Nephron progenitor cell (in vitro differentiated cells): ENCODE data around the gene CRACDL.

Experiments
- DNase-seq: peaks from one replicate; pipeline ENCODE4 v3.0.0; 2021
- H3K27ac Mint-ChIP-seq: 2 replicates; pipeline ENCODE4 v1.8.0; 2021; ENCODE audit warnings: mild to moderate bottlenecking, moderate library complexity, mixed read lengths
- H3K27me3 Mint-ChIP-seq: 2 replicates; pipeline ENCODE4 v1.8.0; 2021; ENCODE audit warnings: mild to moderate bottlenecking, low read depth, mixed read lengths; ENCODE audit not compliant: poor library complexity
- H3K36me3 Mint-ChIP-seq: 2 replicates; pipeline ENCODE4 v1.8.0; 2021; ENCODE audit warnings: low read depth, mixed read lengths
- H3K4me1 Mint-ChIP-seq: 2 replicates; pipeline ENCODE4 v1.8.0; 2021; ENCODE audit warnings: mixed read lengths
- H3K4me3 Mint-ChIP-seq: 2 replicates; pipeline ENCODE4 v1.8.0; 2021; ENCODE audit warnings: mild to moderate bottlenecking, moderate library complexity, mixed read lengths
- H3K9me3 Mint-ChIP-seq: 2 replicates; pipeline ENCODE4 v1.8.0; 2021; ENCODE audit warnings: mild to moderate bottlenecking, moderate library complexity, mixed read lengths
- TF ChIP-seq, protein P1 (sequence below): fragments of 200-600 bp; sonication (generic); IDR thresholded peaks from 2 replicates; pipeline ENCODE4 v1.5.0; 2021; ENCODE audit warnings: antibody characterized with exemption

The CRACDL gene

GRCh38 chr2:98896416-98896815, 39.6 kb downstream of the CRACDL start:
- Mint-ChIP-seq H3K27me3 (peaks cover 4% of the 10 kb centered on the region), H3K27ac (peak overlapping the region; percentile 5), H3K4me3 (no peak overlapping the region), H3K36me3 (no peaks in the 10 kb centered on the region), H3K4me1 (peaks cover 56% of the 10 kb centered on the region), H3K9me3 (no peaks in the 10 kb centered on the region)
- TF ChIP-seq, protein P1, sequence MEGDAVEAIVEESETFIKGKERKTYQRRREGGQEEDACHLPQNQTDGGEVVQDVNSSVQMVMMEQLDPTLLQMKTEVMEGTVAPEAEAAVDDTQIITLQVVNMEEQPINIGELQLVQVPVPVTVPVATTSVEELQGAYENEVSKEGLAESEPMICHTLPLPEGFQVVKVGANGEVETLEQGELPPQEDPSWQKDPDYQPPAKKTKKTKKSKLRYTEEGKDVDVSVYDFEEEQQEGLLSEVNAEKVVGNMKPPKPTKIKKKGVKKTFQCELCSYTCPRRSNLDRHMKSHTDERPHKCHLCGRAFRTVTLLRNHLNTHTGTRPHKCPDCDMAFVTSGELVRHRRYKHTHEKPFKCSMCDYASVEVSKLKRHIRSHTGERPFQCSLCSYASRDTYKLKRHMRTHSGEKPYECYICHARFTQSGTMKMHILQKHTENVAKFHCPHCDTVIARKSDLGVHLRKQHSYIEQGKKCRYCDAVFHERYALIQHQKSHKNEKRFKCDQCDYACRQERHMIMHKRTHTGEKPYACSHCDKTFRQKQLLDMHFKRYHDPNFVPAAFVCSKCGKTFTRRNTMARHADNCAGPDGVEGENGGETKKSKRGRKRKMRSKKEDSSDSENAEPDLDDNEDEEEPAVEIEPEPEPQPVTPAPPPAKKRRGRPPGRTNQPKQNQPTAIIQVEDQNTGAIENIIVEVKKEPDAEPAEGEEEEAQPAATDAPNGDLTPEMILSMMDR, result no peak
- no peak for DNase-seq

DNA sequence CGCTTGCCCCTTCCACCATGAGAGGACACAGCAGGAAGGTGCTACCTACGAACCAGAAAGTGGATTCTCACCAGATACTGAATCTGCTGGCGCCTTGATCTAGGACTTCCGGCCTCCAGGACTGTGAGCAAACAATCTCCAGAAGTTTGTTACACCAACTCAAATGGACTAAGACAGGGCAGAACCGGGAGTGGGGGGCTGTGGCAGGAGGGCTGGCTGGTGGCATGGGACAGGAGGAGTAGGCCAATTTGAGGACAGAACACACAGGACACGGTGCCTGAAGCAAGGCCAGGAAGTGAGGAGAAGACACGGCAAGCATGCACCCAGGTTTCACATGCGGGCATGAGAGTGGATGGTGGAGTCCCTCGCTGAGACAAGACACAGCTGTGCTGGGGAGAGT, 40.1 kb downstream of the CRACDL start:
- Mint-ChIP-seq H3K4me1 (peaks cover 54% of the 10 kb centered on the region), H3K27ac (peak overlapping the region; percentile 40), H3K4me3 (no peak overlapping the region), H3K9me3 (no peaks in the 10 kb centered on the region), H3K27me3 (peaks cover 4% of the 10 kb centered on the region), H3K36me3 (no peaks in the 10 kb centered on the region)
- DNase-seq, result no peak
- TF ChIP-seq, protein P1, result no peak

DNA sequence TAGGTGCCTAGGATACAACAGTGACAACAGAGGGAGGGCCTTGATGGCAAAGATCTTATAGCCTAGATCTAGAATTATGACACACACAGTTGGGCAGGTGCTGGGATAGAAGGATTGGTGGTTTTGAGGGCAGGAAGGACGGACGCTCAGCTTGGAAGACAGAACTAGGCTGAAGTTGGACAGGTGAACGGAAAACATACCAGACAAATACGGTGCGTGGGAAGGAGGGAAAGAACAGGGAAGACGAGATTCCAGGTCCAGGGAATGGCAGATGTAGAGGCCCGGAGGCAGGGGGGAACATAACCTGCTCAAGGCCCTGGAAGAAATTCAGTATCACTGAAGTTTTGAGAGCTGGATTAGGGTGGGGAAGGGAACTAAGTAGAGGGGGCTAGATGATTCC, 40.8 kb downstream of the CRACDL start:
- no peak overlapping the region for H3K4me3 Mint-ChIP-seq
- H3K27me3 Mint-ChIP-seq, result peaks cover 4% of the 10 kb centered on the region
- peaks cover 54% of the 10 kb centered on the region for H3K4me1 Mint-ChIP-seq
- H3K36me3 Mint-ChIP-seq, result peaks cover 2% of the 10 kb centered on the region
- H3K27ac Mint-ChIP-seq, result no peak overlapping the region
- peaks cover 6% of the 10 kb centered on the region for H3K9me3 Mint-ChIP-seq
- TF ChIP-seq, protein P1, result no peak
- DNase-seq, result no peak

GRCh38 chr2:98894331-98895000, 41.6 kb downstream of the CRACDL start:
- TF ChIP-seq, protein P1, result no peak
- Mint-ChIP-seq H3K4me1 (peaks cover 53% of the 10 kb centered on the region), H3K36me3 (peaks cover 10% of the 10 kb centered on the region), H3K9me3 (peaks cover 13% of the 10 kb centered on the region), H3K27me3 (peaks cover 7% of the 10 kb centered on the region), H3K4me3 (no peak overlapping the region), H3K27ac (no peak overlapping the region)
- no peak for DNase-seq

- Mint-ChIP-seq H3K4me1 (peaks cover 47% of the 10 kb centered on the region), H3K36me3 (peaks cover 10% of the 10 kb centered on the region), H3K27me3 (peaks cover 8% of the 10 kb centered on the region), H3K9me3 (peaks cover 19% of the 10 kb centered on the region), H3K27ac (no peak overlapping the region), H3K4me3 (no peak overlapping the region)
- no peak for DNase-seq
- TF ChIP-seq, protein P1, result no peak
Observed at GRCh38 chr2:98893911-98894321, 42.1 kb downstream of the CRACDL start.

- H3K4me3 Mint-ChIP-seq, result no peak overlapping the region
- H3K27ac Mint-ChIP-seq, result no peak overlapping the region
- peaks cover 11% of the 10 kb centered on the region for H3K27me3 Mint-ChIP-seq
- H3K36me3 Mint-ChIP-seq, result peaks cover 16% of the 10 kb centered on the region
- TF ChIP-seq, protein P1, result no peak
- DNase-seq, result no peak
- H3K9me3 Mint-ChIP-seq, result peaks cover 29% of the 10 kb centered on the region
- H3K4me1 Mint-ChIP-seq, result peaks cover 37% of the 10 kb centered on the region
Observed at GRCh38 chr2:98892871-98893270, 43.2 kb downstream of the CRACDL start.
